MCF 10A (cell line): Measurements from ENCODE around the gene DNAAF8. TPM values are rescaled to one million over a fixed set of nuclear protein-coding genes. Genes with fewer than 3 reads are reported as not detected.
"Not testable (repeated sequence)": the region's sequence is repeated elsewhere in the genome, so short reads cannot be mapped to it uniquely, and the experiment has no call there.

ENCODE experiments used
- BruUV-seq: library from RNA; stranded (reverse); fragments of 400-500 nt; replicated peaks from 2 replicates; lab custom pipeline; 2021; lab: Mats Ljungman, UMichigan
- CTCF ChIA-PET: fragments of 300-600 bp; sonication (Branson Sonifier 250); formaldehyde crosslinking; extraction: SDS; loops from one replicate; lab custom pipeline; 2021; ENCODE audit warnings: antibody characterized with exemption, inconsistent platforms; lab: Yijun Ruan, JAX
- POLR2A ChIA-PET: fragments of 300-600, 350-650 bp; sonication (Branson Sonifier 250); formaldehyde crosslinking; extraction: SDS; loops from one replicate; lab custom pipeline; 2020; ENCODE audit warnings: antibody characterized with exemption, inconsistent platforms; lab: Yijun Ruan, JAX
- DNase-seq: peaks from one replicate; pipeline ENCODE4 v3.0.0-alpha.2; 2018; ENCODE audit not compliant: unreplicated experiment
- H3K27ac Mint-ChIP-seq: one replicate; pipeline ENCODE4 v1.8.0; 2022; ENCODE audit warnings: mild to moderate bottlenecking, low read depth, mixed read lengths; ENCODE audit not compliant: unreplicated experiment
- H3K27me3 Mint-ChIP-seq: one replicate; pipeline ENCODE4 v1.8.0; 2022; ENCODE audit warnings: mixed read lengths; ENCODE audit not compliant: insufficient read depth, unreplicated experiment
- H3K36me3 Mint-ChIP-seq: one replicate; pipeline ENCODE4 v1.8.0; 2022; ENCODE audit warnings: mild to moderate bottlenecking, moderate library complexity, mixed read lengths; ENCODE audit not compliant: insufficient read depth, unreplicated experiment
- H3K4me1 Mint-ChIP-seq: one replicate; pipeline ENCODE4 v1.8.0; 2022; ENCODE audit warnings: mixed read lengths; ENCODE audit not compliant: insufficient read depth, unreplicated experiment
- H3K4me3 Mint-ChIP-seq: one replicate; pipeline ENCODE4 v1.8.0; 2022; ENCODE audit warnings: mild to moderate bottlenecking, moderate library complexity, mixed read lengths; ENCODE audit not compliant: unreplicated experiment
- H3K9me3 Mint-ChIP-seq: one replicate; pipeline ENCODE4 v1.8.0; 2022; ENCODE audit warnings: mixed read lengths; ENCODE audit not compliant: unreplicated experiment
- CTCF ChIP-seq: fragments of 200-600 bp; IDR thresholded peaks from one replicate; pipeline ENCODE4 v1.8.0; 2022; ENCODE audit warnings: antibody characterized with exemption, mild to moderate bottlenecking; ENCODE audit not compliant: unreplicated experiment
- intact Hi-C: fragments of 100-400 bp; cut with micrococcal nuclease; formaldehyde crosslinking; loops from 2 replicates; pipeline ENCODE4 v1.14.1; 2022
- total RNA-seq: library from RNA; stranded (reverse); gene quantifications from 2 replicates; pipeline ENCODE4 v1.2.3, GENCODE V29; 2022

Gene DNAAF8
- total RNA-seq, 1 experiment from 2014 or later, result 0.56 TPM

GRCh38 chr16:4780235-4780634 lies 45.9 kb downstream of the DNAAF8 start:
- H3K27me3 Mint-ChIP-seq, result no peaks in the 10 kb centered on the region
- ChIA-PET POLR2A (no interaction called here), CTCF (interaction anchor here (0.7 kb wide), 1 partner anchor 23 kb away, joined by 3 read pairs; no protein-coding TSS in a partner anchor)
- H3K36me3 Mint-ChIP-seq, result no peaks in the 10 kb centered on the region
- no peak overlapping the region for H3K27ac Mint-ChIP-seq
- no peak for DNase-seq
- intact Hi-C loops, result no loop called here
- no peaks in the 10 kb centered on the region for H3K4me1 Mint-ChIP-seq
- BruUV-seq, result no TSS peak
- H3K9me3 Mint-ChIP-seq, result no peaks in the 10 kb centered on the region
- no peak overlapping the region for H3K4me3 Mint-ChIP-seq
- no peak for TF ChIP-seq CTCF

DNA sequence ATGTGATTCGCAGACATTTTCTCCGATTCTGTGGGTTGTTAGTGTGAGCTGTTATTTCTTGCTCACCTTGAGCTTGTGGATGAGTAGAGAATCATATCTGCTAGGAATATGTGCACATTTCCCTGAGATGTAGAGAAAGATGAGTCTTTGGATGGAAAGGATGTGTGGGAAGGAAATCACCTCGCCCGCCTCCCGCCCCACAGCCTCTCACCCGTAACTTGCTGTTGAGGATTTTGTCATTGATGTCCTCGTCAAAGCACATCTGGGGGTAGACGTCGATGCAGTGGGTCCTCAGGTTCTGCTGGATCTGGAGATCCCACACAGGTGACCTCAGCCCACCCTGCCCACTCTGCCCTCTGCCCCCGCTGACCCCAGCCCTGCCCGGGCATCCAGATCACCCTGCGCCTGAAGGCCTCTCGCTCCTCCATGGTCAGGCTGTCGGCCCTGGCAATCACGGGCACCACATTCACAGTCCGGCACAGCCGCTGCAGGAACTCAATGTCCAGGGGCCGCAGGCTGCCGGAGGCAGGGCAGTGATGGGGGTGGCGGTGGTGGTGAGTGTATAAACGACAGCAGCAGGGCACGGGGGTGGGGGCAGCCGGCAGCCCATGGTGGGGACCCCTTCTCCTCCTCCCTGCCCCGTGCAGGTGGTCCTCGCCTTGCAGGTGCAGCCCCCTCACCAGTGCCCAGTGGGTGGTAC lies 49.1 kb downstream of the DNAAF8 start:
- no peak overlapping the region for H3K4me3 Mint-ChIP-seq
- H3K27ac Mint-ChIP-seq, result no peak overlapping the region
- no peak for DNase-seq
- no peaks in the 10 kb centered on the region for H3K9me3 Mint-ChIP-seq
- ChIA-PET CTCF (no interaction called here), POLR2A (interaction anchor here (0.6 to 1.2 kb wide), 2 partner anchors 15 to 150 kb away, joined by 3 to 4 read pairs; no protein-coding TSS in a partner anchor)
- intact Hi-C loops, result no loop called here
- H3K36me3 Mint-ChIP-seq, result no peaks in the 10 kb centered on the region
- no peaks in the 10 kb centered on the region for H3K4me1 Mint-ChIP-seq
- TF ChIP-seq CTCF, result no peak
- no peaks in the 10 kb centered on the region for H3K27me3 Mint-ChIP-seq
- no TSS peak for BruUV-seq

- TF ChIP-seq CTCF, result no peak
- Mint-ChIP-seq H3K27ac (no peak overlapping the region), H3K27me3 (no peaks in the 10 kb centered on the region), H3K4me1 (no peaks in the 10 kb centered on the region), H3K9me3 (no peaks in the 10 kb centered on the region), H3K36me3 (no peaks in the 10 kb centered on the region), H3K4me3 (no peak overlapping the region)
- BruUV-seq, result no TSS peak
- ChIA-PET POLR2A (interaction anchor here (0.6 kb wide), 1 partner anchor 150 kb away, joined by 3 read pairs; no protein-coding TSS in a partner anchor), CTCF (no interaction called here)
- intact Hi-C loops, result no loop called here
- no peak for DNase-seq
Observed at GRCh38 chr16:4783951-4784336, 49.6 kb downstream of the DNAAF8 start.

DNA sequence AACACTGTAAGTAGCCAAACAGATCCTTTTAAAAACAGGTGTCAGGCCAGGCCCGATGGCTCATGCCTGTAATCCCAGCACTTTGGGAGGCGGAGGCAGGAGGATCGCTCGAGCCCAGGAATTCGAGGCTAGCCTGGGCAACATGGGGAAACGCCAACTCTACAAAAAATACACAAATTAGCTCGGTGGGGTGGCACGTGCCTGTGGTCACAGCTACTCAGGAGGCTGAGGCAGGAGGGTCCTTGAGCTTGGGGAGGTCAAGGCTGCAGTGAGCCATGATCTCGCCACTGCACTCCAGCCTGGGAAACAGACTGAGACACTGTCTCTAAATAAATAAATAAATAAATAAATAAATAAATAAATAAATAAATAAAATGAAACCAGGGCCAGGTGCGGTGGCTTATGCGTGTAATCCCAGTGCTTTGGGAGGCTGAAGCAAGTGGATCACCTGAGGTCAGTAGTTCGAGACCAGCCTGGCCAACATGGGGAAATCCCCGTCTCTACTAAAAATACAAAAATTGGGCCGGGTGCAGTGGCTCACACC lies 50.2 kb downstream of the DNAAF8 start:
- POLR2A ChIA-PET, result interaction anchor here (0.6 kb wide), 1 partner anchor 151 kb away, joined by 3 read pairs; no protein-coding TSS in a partner anchor
- BruUV-seq, H3K36me3 Mint-ChIP-seq, H3K4me3 Mint-ChIP-seq, H3K9me3 Mint-ChIP-seq, CTCF ChIA-PET, H3K27me3 Mint-ChIP-seq, intact Hi-C loops, H3K4me1 Mint-ChIP-seq, DNase-seq, H3K27ac Mint-ChIP-seq: not testable (repeated sequence)
